Endothelial cell of umbilical vein (primary cell): Measurements from ENCODE around the gene ARHGEF26. TPM values are rescaled to one million over a fixed set of nuclear protein-coding genes. Genes with fewer than 3 reads are reported as not detected.

ENCODE experiments used
- BruUV-seq: library from RNA; stranded (reverse); fragments of 400-500 nt; replicated peaks from 2 replicates; lab custom pipeline; 2021; lab: Mats Ljungman, UMichigan
- CTCF ChIA-PET: fragments of 300-600, 350-600 bp; sonication (Branson Sonifier 250); formaldehyde crosslinking; loops from one replicate; lab custom pipeline; 2021; ENCODE audit warnings: antibody characterized with exemption, inconsistent platforms; lab: Charles Lee
- POLR2A ChIA-PET: fragments of 300-600, 350-600 bp; sonication (Branson Sonifier 250); formaldehyde crosslinking; loops from one replicate; lab custom pipeline; 2021; ENCODE audit warnings: antibody characterized with exemption, inconsistent platforms; lab: Charles Lee
- DNase-seq: peaks from one replicate; pipeline ENCODE4 v3.0.0-alpha.2; 2011; ENCODE audit warnings: low read depth, low spot score
- FAIRE-seq: peaks from 2 replicates; lab custom pipeline; 2011; peaks lifted over from hg19 to GRCh38; lab: Jason Lieb, UNC
- H2AFZ ChIP-seq: 2 replicates; pipeline ENCODE4 v1.6.0; 2012; ENCODE audit warnings: low read depth, low read length, control low read depth, inconsistent platforms
- H3K27ac ChIP-seq: 2 replicates; pipeline ENCODE4 v1.5.1; 2011; ENCODE audit warnings: low read depth, mild to moderate bottlenecking, control low read depth, low read length, moderate library complexity; ENCODE audit not compliant: insufficient read depth
- H3K27me3 ChIP-seq, 2 experiments: 2 replicates each; pipeline versions ENCODE4 v1.6.0 to v1.6.1; 2011; ENCODE audit warnings: low read length in 2 of 2, mixed read lengths in 1 of 2; ENCODE audit not compliant: control insufficient read depth in 2 of 2, insufficient read depth in 2 of 2
- H3K36me3 ChIP-seq, 2 experiments: 2 replicates in 1 of 2; 3 replicates in 1 of 2; pipeline ENCODE4 v1.5.1; 2011; ENCODE audit warnings: low read length in 2 of 2, mild to moderate bottlenecking in 1 of 2, moderate library complexity in 1 of 2; ENCODE audit not compliant: control insufficient read depth in 2 of 2, insufficient read depth in 2 of 2; ENCODE audit errors: extremely low read depth in 1 of 2
- H3K4me1 ChIP-seq: 3 replicates; pipeline ENCODE4 v1.5.1; 2011; ENCODE audit warnings: mild to moderate bottlenecking, low read length; ENCODE audit not compliant: control insufficient read depth, insufficient read depth; ENCODE audit errors: extremely low read depth
- H3K4me2 ChIP-seq: 2 replicates; pipeline ENCODE4 v1.6.1; 2011; ENCODE audit warnings: low read length, control low read depth, mixed read lengths; ENCODE audit not compliant: insufficient read depth
- H3K4me3 ChIP-seq, 3 experiments: fragments of 200-600 bp in 1 of 3; sonication (generic), shearing (Covaris generic) in 1 of 3; replicated peaks in 1 of 3; 2 replicates each; pipeline ENCODE4 v1.5.1; 2011 to 2016; ENCODE audit warnings: control low read depth in 3 of 3, low read length in 3 of 3, mild to moderate bottlenecking in 2 of 3, inconsistent platforms in 1 of 3, low read depth in 1 of 3, moderate library complexity in 1 of 3; ENCODE audit not compliant: insufficient read depth in 1 of 3
- H3K79me2 ChIP-seq: 2 replicates; pipeline ENCODE4 v1.6.0; 2012; ENCODE audit warnings: low read length, inconsistent platforms; ENCODE audit not compliant: control insufficient read depth, insufficient read depth
- H3K9ac ChIP-seq: replicated peaks from 2 replicates; pipeline ENCODE3; 2011; ENCODE audit warnings: low read length, control low read depth; ENCODE audit not compliant: insufficient read depth; ENCODE audit errors: extremely low read depth
- H3K9me1 ChIP-seq: replicated peaks from 3 replicates; pipeline ENCODE4 v1.6.0; 2011; ENCODE audit warnings: mild to moderate bottlenecking, low read length; ENCODE audit not compliant: control insufficient read depth, insufficient read depth; ENCODE audit errors: extremely low read depth
- H3K9me3 ChIP-seq: replicated peaks from 2 replicates; pipeline ENCODE4 v1.5.1; 2012; ENCODE audit warnings: low read length, inconsistent platforms; ENCODE audit not compliant: control insufficient read depth, insufficient read depth
- H4K20me1 ChIP-seq: replicated peaks from 2 replicates; pipeline ENCODE3; 2011; ENCODE audit warnings: mild to moderate bottlenecking, low read length; ENCODE audit not compliant: control insufficient read depth, insufficient read depth; ENCODE audit errors: extremely low read depth
- CTCF ChIP-seq, 2 donors: IDR thresholded peaks; 1 replicate in 1 of 2; 2 replicates in 1 of 2; pipeline ENCODE4 v1.5.1; 2011; ENCODE audit warnings: low read length in 2 of 2, mild to moderate bottlenecking in 2 of 2, moderate library complexity in 2 of 2, control low read depth in 1 of 2, inconsistent platforms in 1 of 2, low read depth in 1 of 2; ENCODE audit not compliant: insufficient read depth in 1 of 2; ENCODE audit errors: extremely low read depth in 1 of 2
- FOS ChIP-seq: IDR thresholded peaks from 2 replicates; pipeline ENCODE4 v1.6.1; 2011; ENCODE audit warnings: mild to moderate bottlenecking, low read length, moderate library complexity, borderline replicate concordance; ENCODE audit not compliant: insufficient read depth
- GATA2 ChIP-seq: IDR thresholded peaks from 2 replicates; pipeline ENCODE4 v1.7.0; 2011; ENCODE audit warnings: low read depth, mild to moderate bottlenecking, moderate library complexity, mixed read lengths, low read length; ENCODE audit not compliant: insufficient read length, insufficient read depth
- MAX ChIP-seq: IDR thresholded peaks from 2 replicates; pipeline ENCODE4 v1.6.1; 2011; ENCODE audit not compliant: insufficient read depth, insufficient read length
- dilution Hi-C: fragments of 300-500 bp; cut with MboI; formaldehyde crosslinking; loops from one replicate; pipeline ENCODE4 v1.15.0; 2019; ENCODE audit warnings: low sequenced_read_pairs; ENCODE audit not compliant: extremely low pct_ligation_motif_present
- intact Hi-C: fragments of 100-400 bp; cut with micrococcal nuclease; formaldehyde crosslinking; loops from one replicate; pipeline ENCODE4 v1.10.0; 2022
- polyA plus RNA-seq, 4 experiments: library from polyadenylated mRNA; depleted of rRNA in 3 of 4; stranded (reverse) in 3 of 4; unstranded in 1 of 4; fragments of >200 nt; gene quantifications; 2 replicates each; pipeline versions ENCODE4 v1.2.1 to v1.2.3, GENCODE V29; 2011 to 2012; ENCODE audit warnings: missing spikeins in 1 of 4
- total RNA-seq: library from RNA; stranded (reverse); gene quantifications from 2 replicates; pipeline ENCODE4 v1.2.3, GENCODE V29; 2021

Gene ARHGEF26
- total and polyA plus RNA-seq, 2 donors (not counting 3 experiments of a cell fraction or from before 2014, with no cell fraction given) = 0.57 to 2.9 TPM

GRCh38 chr3:154188437-154188836 is 67.2 kb downstream of the ARHGEF26 start:
- CTCF ChIA-PET = interaction anchor here (1.2 kb wide), 1 partner anchor 9 kb away, joined by 4 read pairs; no protein-coding TSS in a partner anchor
- intact Hi-C loops = no loop called here

More at GRCh38 chr3:154188437-154188836, 67.2 kb downstream of the ARHGEF26 start:
- Histone ChIP-seq H3K9me3 (no peaks in the 10 kb centered on the region), H3K27ac (no peak overlapping the region), H3K79me2 (no peaks in the 10 kb centered on the region), H3K36me3 (no peaks in the 10 kb centered on the region), H3K4me2 (no peak overlapping the region), H3K9me1 (no peaks in the 10 kb centered on the region), H3K4me3 (no peak overlapping the region), H3K27me3 (no peaks in the 10 kb centered on the region), H3K9ac (no peak overlapping the region), H2AFZ (no peak overlapping the region), H3K4me1 (no peaks in the 10 kb centered on the region), H4K20me1 (no peaks in the 10 kb centered on the region)
- TF ChIP-seq CTCF (IDR thresholded peaks at IDR 0.05; ENCODE audit: extremely low read depth in 1 of 2, insufficient read depth in 1 of 2, low read depth in 1 of 2, low read length in 2 of 2) (no peak), MAX (no peak), FOS (no peak), GATA2 (no peak)
- no TSS peak for BruUV-seq
- DNase-seq (no peak), FAIRE-seq (no peak)
- dilution Hi-C loops = no loop called here
- POLR2A ChIA-PET = no interaction called here
